Activated CD4-positive, alpha-beta T cell treated with anti-CD3 and anti-CD28 coated beads for 36 hours (primary cell): Measurements from ENCODE around the gene ZDHHC4. TPM values are rescaled to one million over a fixed set of nuclear protein-coding genes. Genes with fewer than 3 reads are reported as not detected.

Experiments
- ATAC-seq: fragments of 200-7000 bp; cut with Tn5 transposase; one replicate; pipeline ENCODE4 v1.10.0; 2021; ENCODE audit warnings: mild to moderate bottlenecking, moderate library complexity
- CTCF ChIA-PET: fragments of 350-600 bp; sonication (Branson Sonifier 250); formaldehyde crosslinking; loops from one replicate; lab custom pipeline; 2021; ENCODE audit warnings: antibody characterized with exemption; lab: Charles Lee
- POLR2A ChIA-PET: fragments of 350-600 bp; sonication (Branson Sonifier 250); formaldehyde crosslinking; loops from one replicate; lab custom pipeline; 2021; ENCODE audit warnings: antibody characterized with exemption, inconsistent platforms; lab: Charles Lee
- DNase-seq: peaks from one replicate; pipeline ENCODE4 v3.0.0-alpha.2; 2020
- H3K27ac Mint-ChIP-seq: one replicate; pipeline ENCODE4 v1.8.0; 2021; ENCODE audit warnings: mixed read lengths
- H3K27me3 Mint-ChIP-seq: one replicate; pipeline ENCODE4 v1.8.0; 2021; ENCODE audit warnings: mixed read lengths
- H3K36me3 Mint-ChIP-seq: one replicate; pipeline ENCODE4 v1.8.0; 2021; ENCODE audit warnings: low read depth, mixed read lengths
- H3K4me1 Mint-ChIP-seq: one replicate; pipeline ENCODE4 v1.8.0; 2021; ENCODE audit warnings: mixed read lengths
- H3K4me3 Mint-ChIP-seq: one replicate; pipeline ENCODE4 v1.8.0; 2021; ENCODE audit warnings: mild to moderate bottlenecking, moderate library complexity, mixed read lengths
- H3K9me3 Mint-ChIP-seq: one replicate; pipeline ENCODE4 v1.8.0; 2021; ENCODE audit warnings: low read depth, mixed read lengths
- intact Hi-C, 2 experiments: fragments of 100-400 bp; cut with DNase I in 1 of 2; cut with micrococcal nuclease in 1 of 2; formaldehyde crosslinking; loops; one replicate each; pipeline versions ENCODE4 v1.14.2 to v1.15.1; 2022 to 2024; cut with DNase I, micrococcal nuclease
- total RNA-seq, 2 experiments: library from RNA; stranded (reverse); gene quantifications; one replicate each; pipeline ENCODE4 v1.2.3, GENCODE V29; 2021

The ZDHHC4 gene
- 10 to 100 TPM; 30.1 to 34.1 TPM for total RNA-seq

- DNase-seq = peak; percentile 94
- intact Hi-C loops = loop anchor here (1.0 kb wide), 4 partner anchors 13 to 130 kb away; partner anchors contain the start of genes INTS15 (in 2 of the 2) and ZNF316 (in 1 of the 2)
- ChIA-PET CTCF (interaction anchor here (0.7 to 1.7 kb wide), 6 partner anchors 11 to 62 kb away, joined by 3 to 8 read pairs (median 4); partner anchors contain the start of gene INTS15), POLR2A (interaction anchor here (0.6 to 1.6 kb wide), 3 partner anchors 12 to 728 kb away, joined by 3 to 8 read pairs (median 3); partner anchors contain the start of gene INTS15)
- Mint-ChIP-seq H3K9me3 (no peaks in the 10 kb centered on the region), H3K4me3 (peak within 1 kb of the TSS; percentile 83), H3K4me1 (peaks cover 25% of the 10 kb centered on the region), H3K27me3 (no peaks in the 10 kb centered on the region), H3K36me3 (peaks cover 27% of the 10 kb centered on the region), H3K27ac (peak within 1 kb of the TSS; percentile 88)
- ATAC-seq = peak; percentile 97
Observed at GRCh38 chr7:6577369-6578113, at the start of gene ZDHHC4. ZDHHC4 (plus strand) TSS chr7:6577454; CDS start chr7:6580562, 3,108 bp downstream.

GRCh38 chr7:6528401-6529130 lies 48.7 kb upstream of the ZDHHC4 start:
- ChIA-PET CTCF (interaction anchor here (0.6 to 1.8 kb wide), 2 partner anchors 13 to 1298 kb away, joined by 3 to 7 read pairs; no protein-coding TSS in a partner anchor), POLR2A (no interaction called here)
- ATAC-seq (no peak), DNase-seq (no peak)
- Mint-ChIP-seq H3K4me1 (peaks cover 8% of the 10 kb centered on the region), H3K9me3 (no peaks in the 10 kb centered on the region), H3K27me3 (peaks cover 19% of the 10 kb centered on the region), H3K36me3 (no peaks in the 10 kb centered on the region), H3K4me3 (no peak overlapping the region), H3K27ac (no peak overlapping the region)
- intact Hi-C loops = no loop called here

- no peak for ATAC-seq
- H3K27ac Mint-ChIP-seq = no peak overlapping the region
- H3K27me3 Mint-ChIP-seq = peaks cover 19% of the 10 kb centered on the region
- peaks cover 15% of the 10 kb centered on the region for H3K4me1 Mint-ChIP-seq
- H3K9me3 Mint-ChIP-seq = no peaks in the 10 kb centered on the region
- ChIA-PET POLR2A (no interaction called here), CTCF (interaction anchor here (0.6 kb wide), 1 partner anchor 1299 kb away, joined by 3 read pairs; no protein-coding TSS in a partner anchor)
- no peaks in the 10 kb centered on the region for H3K36me3 Mint-ChIP-seq
- peak overlapping the region; percentile 66 for H3K4me3 Mint-ChIP-seq
- intact Hi-C loops = no loop called here
- no peak for DNase-seq
Observed at GRCh38 chr7:6529643-6530042, 47.6 kb upstream of the ZDHHC4 start.

- Mint-ChIP-seq H3K4me1 (peaks cover 15% of the 10 kb centered on the region), H3K36me3 (no peaks in the 10 kb centered on the region), H3K27ac (no peak overlapping the region), H3K4me3 (peak overlapping the region; percentile 66), H3K9me3 (no peaks in the 10 kb centered on the region), H3K27me3 (peaks cover 21% of the 10 kb centered on the region)
- POLR2A ChIA-PET = no interaction called here
- intact Hi-C loops = no loop called here
- CTCF ChIA-PET = no interaction called here
- DNase-seq (peak; percentile 77), ATAC-seq (peak; percentile 69)
Observed at GRCh38 chr7:6530626-6531491, 46.4 kb upstream of the ZDHHC4 start.

- Mint-ChIP-seq H3K36me3 (no peaks in the 10 kb centered on the region), H3K9me3 (no peaks in the 10 kb centered on the region), H3K27me3 (peaks cover 21% of the 10 kb centered on the region), H3K27ac (no peak overlapping the region), H3K4me3 (peak overlapping the region; percentile 66), H3K4me1 (peaks cover 15% of the 10 kb centered on the region)
- intact Hi-C loops = no loop called here
- DNase-seq (no peak), ATAC-seq (no peak)
- ChIA-PET CTCF (no interaction called here), POLR2A (no interaction called here)
Observed at GRCh38 chr7:6531492-6532279, 45.6 kb upstream of the ZDHHC4 start.

- DNase-seq = no peak
- Mint-ChIP-seq H3K9me3 (no peaks in the 10 kb centered on the region), H3K27ac (no peak overlapping the region), H3K36me3 (no peaks in the 10 kb centered on the region), H3K4me1 (peaks cover 9% of the 10 kb centered on the region), H3K4me3 (no peak overlapping the region), H3K27me3 (peaks cover 13% of the 10 kb centered on the region)
- intact Hi-C loops = no loop called here
- POLR2A ChIA-PET = no interaction called here
- CTCF ChIA-PET = interaction anchor here (1.1 to 1.2 kb wide), 2 partner anchors 14 to 22 kb away, joined by 3 read pairs; no protein-coding TSS in a partner anchor
- no peak for ATAC-seq
Observed at GRCh38 chr7:6532516-6532915, 44.7 kb upstream of the ZDHHC4 start.

- DNase-seq (peak; percentile 77), ATAC-seq (peak; percentile 53)
- ChIA-PET CTCF (interaction anchor here (0.8 to 2.0 kb wide), 3 partner anchors 9 to 97 kb away, joined by 3 to 9 read pairs (median 3); no protein-coding TSS in a partner anchor), POLR2A (no interaction called here)
- H3K4me3 Mint-ChIP-seq = no peak overlapping the region
- no peaks in the 10 kb centered on the region for H3K36me3 Mint-ChIP-seq
- H3K9me3 Mint-ChIP-seq = no peaks in the 10 kb centered on the region
- intact Hi-C loops = no loop called here
- peaks cover 9% of the 10 kb centered on the region for H3K4me1 Mint-ChIP-seq
- no peak overlapping the region for H3K27ac Mint-ChIP-seq
- H3K27me3 Mint-ChIP-seq = peaks cover 18% of the 10 kb centered on the region
Observed at GRCh38 chr7:6533893-6534495, 43.3 kb upstream of the ZDHHC4 start.

- no peak overlapping the region for H3K27ac Mint-ChIP-seq
- peaks cover 12% of the 10 kb centered on the region for H3K27me3 Mint-ChIP-seq
- DNase-seq = peak; percentile 39
- peak; percentile 20 for ATAC-seq
- ChIA-PET CTCF (interaction anchor here (0.6 to 0.7 kb wide), 2 partner anchors 9 to 12 kb away, joined by 3 read pairs; no protein-coding TSS in a partner anchor), POLR2A (no interaction called here)
- no peaks in the 10 kb centered on the region for H3K9me3 Mint-ChIP-seq
- intact Hi-C loops = no loop called here
- H3K4me1 Mint-ChIP-seq = peaks cover 7% of the 10 kb centered on the region
- H3K4me3 Mint-ChIP-seq = no peak overlapping the region
- no peaks in the 10 kb centered on the region for H3K36me3 Mint-ChIP-seq
Observed at GRCh38 chr7:6536262-6537260, 40.7 kb upstream of the ZDHHC4 start.

- H3K4me1 Mint-ChIP-seq = peaks cover 10% of the 10 kb centered on the region
- H3K27me3 Mint-ChIP-seq = peaks cover 12% of the 10 kb centered on the region
- H3K27ac Mint-ChIP-seq = no peak overlapping the region
- ATAC-seq = no peak
- H3K9me3 Mint-ChIP-seq = no peaks in the 10 kb centered on the region
- H3K4me3 Mint-ChIP-seq = no peak overlapping the region
- H3K36me3 Mint-ChIP-seq = no peaks in the 10 kb centered on the region
- DNase-seq = no peak
- intact Hi-C loops = no loop called here
- ChIA-PET CTCF (no interaction called here), POLR2A (no interaction called here)
Observed at GRCh38 chr7:6542368-6542767, 34.9 kb upstream of the ZDHHC4 start.
